Mesothelial cell of epicardium (in vitro differentiated cells): ENCODE measurements around the gene ERCC1. TPM values are rescaled to one million over a fixed set of nuclear protein-coding genes. Genes with fewer than 3 reads are reported as not detected.
A peak's percentile ranks its signal among the peaks of the same experiment; 100 is the strongest.

Experiments
- DNase-seq, 2 experiments: peaks; one replicate each; pipeline ENCODE4 v3.0.0; 2021; ENCODE audit warnings: low spot score in 2 of 2; ENCODE audit not compliant: unreplicated experiment in 2 of 2
- H3K27ac Mint-ChIP-seq: 2 replicates; pipeline ENCODE4 v1.8.0; 2021; ENCODE audit warnings: mixed read lengths
- H3K27me3 Mint-ChIP-seq: 2 replicates; pipeline ENCODE4 v1.8.0; 2021; ENCODE audit warnings: low read depth, mixed read lengths
- H3K36me3 Mint-ChIP-seq: 2 replicates; pipeline ENCODE4 v1.8.0; 2021; ENCODE audit warnings: mixed read lengths
- H3K4me1 Mint-ChIP-seq: 2 replicates; pipeline ENCODE4 v1.8.0; 2021; ENCODE audit warnings: mixed read lengths
- H3K4me3 Mint-ChIP-seq: 2 replicates; pipeline ENCODE4 v1.8.0; 2021; ENCODE audit warnings: mild to moderate bottlenecking, moderate library complexity, mixed read lengths
- H3K9me3 Mint-ChIP-seq: 2 replicates; pipeline ENCODE4 v1.8.0; 2021; ENCODE audit warnings: mixed read lengths
- CTCF ChIP-seq: fragments of 200-600 bp; sonication (generic); IDR thresholded peaks from one replicate; pipeline ENCODE4 v1.5.0; 2021; ENCODE audit warnings: antibody characterized with exemption; ENCODE audit not compliant: unreplicated experiment
- total RNA-seq: library from RNA; stranded (reverse); gene quantifications from 3 replicates; pipeline ENCODE4 v1.2.1, GENCODE V29; 2021

ERCC1 gene
- total RNA-seq, 1 donor from 2014 or later, result 96.4 TPM

- Mint-ChIP-seq H3K27ac (peak within 1 kb of the TSS; percentile 99), H3K4me3 (peak within 1 kb of the TSS; percentile 93), H3K9me3 (no peaks in the 10 kb centered on the region), H3K27me3 (peaks cover 13% of the 10 kb centered on the region), H3K4me1 (peaks cover 18% of the 10 kb centered on the region), H3K36me3 (no peaks in the 10 kb centered on the region)
- DNase-seq, result peak; percentile 95 to 97
- no peak for TF ChIP-seq CTCF
Measured at GRCh38 chr19:45467456-45468158, 43.9 kb upstream of the ERCC1 start, which contains the start of gene FOSB. TSS of gene FOSB (plus strand) at chr19:45467996. CDS start at chr19:45468587, 591 bp downstream.

GRCh38 chr19:45467115-45467455, 43.4 kb upstream of the ERCC1 start:
- no peak for DNase-seq
- no peak for TF ChIP-seq CTCF
- Mint-ChIP-seq H3K36me3 (no peaks in the 10 kb centered on the region), H3K27me3 (peaks cover 8% of the 10 kb centered on the region), H3K4me3 (peak overlapping the region; percentile 93), H3K4me1 (peaks cover 18% of the 10 kb centered on the region), H3K9me3 (no peaks in the 10 kb centered on the region), H3K27ac (peak overlapping the region; percentile 94)

GRCh38 chr19:45464852-45465441, 41.2 kb upstream of the ERCC1 start:
- Mint-ChIP-seq H3K36me3 (no peaks in the 10 kb centered on the region), H3K9me3 (no peaks in the 10 kb centered on the region), H3K4me1 (peaks cover 16% of the 10 kb centered on the region), H3K27me3 (no peaks in the 10 kb centered on the region), H3K27ac (no peak overlapping the region), H3K4me3 (no peak overlapping the region)
- no peak for DNase-seq
- no peak for TF ChIP-seq CTCF

DNA sequence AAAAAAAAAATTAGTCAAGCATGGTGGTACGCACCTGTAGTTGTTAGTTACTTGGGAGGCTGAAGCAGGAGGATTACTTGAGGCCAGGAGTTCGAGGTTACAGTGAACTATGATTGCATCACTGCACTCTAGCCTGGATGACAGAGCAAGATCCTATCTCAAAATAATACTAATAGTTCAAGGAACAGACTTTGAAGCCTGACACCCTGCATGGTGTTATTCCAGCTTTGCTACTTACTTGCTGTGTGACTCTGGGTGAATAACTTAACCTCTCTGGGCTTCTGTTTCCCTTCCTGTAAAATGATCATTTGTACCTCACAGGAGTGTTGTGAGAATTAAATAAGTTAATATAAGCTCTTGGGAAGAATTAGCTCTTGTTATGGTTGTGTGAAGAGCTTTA, 40.6 kb upstream of the ERCC1 start:
- Mint-ChIP-seq H3K4me3 (no peak overlapping the region), H3K36me3 (no peaks in the 10 kb centered on the region), H3K27ac (no peak overlapping the region), H3K27me3 (no peaks in the 10 kb centered on the region), H3K9me3 (no peaks in the 10 kb centered on the region), H3K4me1 (peaks cover 11% of the 10 kb centered on the region)
- no peak for TF ChIP-seq CTCF
- DNase-seq, result no peak

- Mint-ChIP-seq H3K4me1 (peaks cover 8% of the 10 kb centered on the region), H3K36me3 (no peaks in the 10 kb centered on the region), H3K27me3 (no peaks in the 10 kb centered on the region), H3K9me3 (no peaks in the 10 kb centered on the region), H3K27ac (no peak overlapping the region), H3K4me3 (no peak overlapping the region)
- DNase-seq, result no peak
- no peak for TF ChIP-seq CTCF
Measured at GRCh38 chr19:45463241-45463640, 39.5 kb upstream of the ERCC1 start.
